ENCODE measurements around the gene FBXW9.

Gene FBXW9

GRCh38 chr19:12696366-12697335, at the start of gene FBXW9:
Gene FBXW9 (minus strand): TSS chr19:12696631. CDS start chr19:12696581, 50 bp downstream.
- TF ChIP-seq CTCF (IDR thresholded peaks at IDR 0.05; ENCODE audit: low read depth, low read length) = no peak
- DNase-seq (ENCODE audit: low read depth, low spot score) = peak; percentile 96
- in situ Hi-C loops (cut with HindIII; ENCODE audit: low sequenced_read_pairs) = no loop called here
- peak within 1 kb of the TSS; percentile 89 for H3K4me3 ChIP-seq (ENCODE audit: low read depth, low read length)

GRCh38 chr19:12745166-12745897, 48.9 kb upstream of the FBXW9 start:
- in situ Hi-C loops (cut with HindIII; ENCODE audit: low sequenced_read_pairs) = no loop called here
- H3K4me3 ChIP-seq (ENCODE audit: low read depth, low read length) = no peak overlapping the region
- TF ChIP-seq CTCF (IDR thresholded peaks at IDR 0.05; ENCODE audit: low read depth, low read length) = no peak
- peak; percentile 30 for DNase-seq (ENCODE audit: low read depth, low spot score)

GRCh38 chr19:12737835-12738351, 41.5 kb upstream of the FBXW9 start:
- peak overlapping the region; percentile 96 for H3K4me3 ChIP-seq (ENCODE audit: low read depth, low read length)
- in situ Hi-C loops (cut with HindIII; ENCODE audit: low sequenced_read_pairs) = no loop called here
- TF ChIP-seq CTCF (IDR thresholded peaks at IDR 0.05; ENCODE audit: low read depth, low read length) = no peak
- DNase-seq (ENCODE audit: low read depth, low spot score) = no peak

GRCh38 chr19:12736995-12737834, 40.8 kb upstream of the FBXW9 start, which contains the start of gene GET3:
Gene GET3 (plus strand): TSS chr19:12737497. CDS start chr19:12737506, 9 bp downstream.
- H3K4me3 ChIP-seq (ENCODE audit: low read depth, low read length) = peak within 1 kb of the TSS; percentile 96
- TF ChIP-seq CTCF (IDR thresholded peaks at IDR 0.05; ENCODE audit: low read depth, low read length) = no peak
- peak; percentile 100 for DNase-seq (ENCODE audit: low read depth, low spot score)
- in situ Hi-C loops (cut with HindIII; ENCODE audit: low sequenced_read_pairs) = no loop called here

- peak overlapping the region; percentile 99 for H3K4me3 ChIP-seq (ENCODE audit: low read depth, low read length)
- TF ChIP-seq CTCF (IDR thresholded peaks at IDR 0.05; ENCODE audit: low read depth, low read length) = peak; percentile 38
- in situ Hi-C loops (cut with HindIII; ENCODE audit: low sequenced_read_pairs) = no loop called here
- DNase-seq (ENCODE audit: low read depth, low spot score) = no peak
These were observed 37.2 kb upstream of the FBXW9 start for GRCh38 chr19:12733369-12734214.
